Omental fat pad (tissue), 4 donors: ENCODE measurements around the gene FRMD4A. TPM values are rescaled to one million over a fixed set of nuclear protein-coding genes. Genes with fewer than 3 reads are reported as not detected.

Experiments
- ATAC-seq: fragments of 150-250 bp; one replicate; pipeline ENCODE4 v1.9.1; 2016; ENCODE audit warnings: mild to moderate bottlenecking, moderate library complexity; ENCODE audit not compliant: low FRiP score
- DNase-seq: peaks from one replicate; pipeline ENCODE4 v3.0.0-alpha.2; 2019; ENCODE audit warnings: low spot score
- total RNA-seq, 4 donors: library from RNA; depleted of rRNA; stranded (reverse); fragments of >200 nt; gene quantifications; one replicate each; pipeline ENCODE4 v1.1.0, GENCODE V29; 2016
- TF ChIP-seq, protein P1 (sequence below), 3 donors: fragments of 450-650 bp; IDR thresholded peaks; one replicate each; pipeline ENCODE4 v1.5.1; 2016 to 2017; ENCODE audit warnings: antibody characterized with exemption in 3 of 3, mild to moderate bottlenecking in 3 of 3, moderate library complexity in 2 of 3

Gene FRMD4A
- total RNA-seq, 4 donors from 2014 or later = 66.8 to 119 (median 81.6) TPM

DNA sequence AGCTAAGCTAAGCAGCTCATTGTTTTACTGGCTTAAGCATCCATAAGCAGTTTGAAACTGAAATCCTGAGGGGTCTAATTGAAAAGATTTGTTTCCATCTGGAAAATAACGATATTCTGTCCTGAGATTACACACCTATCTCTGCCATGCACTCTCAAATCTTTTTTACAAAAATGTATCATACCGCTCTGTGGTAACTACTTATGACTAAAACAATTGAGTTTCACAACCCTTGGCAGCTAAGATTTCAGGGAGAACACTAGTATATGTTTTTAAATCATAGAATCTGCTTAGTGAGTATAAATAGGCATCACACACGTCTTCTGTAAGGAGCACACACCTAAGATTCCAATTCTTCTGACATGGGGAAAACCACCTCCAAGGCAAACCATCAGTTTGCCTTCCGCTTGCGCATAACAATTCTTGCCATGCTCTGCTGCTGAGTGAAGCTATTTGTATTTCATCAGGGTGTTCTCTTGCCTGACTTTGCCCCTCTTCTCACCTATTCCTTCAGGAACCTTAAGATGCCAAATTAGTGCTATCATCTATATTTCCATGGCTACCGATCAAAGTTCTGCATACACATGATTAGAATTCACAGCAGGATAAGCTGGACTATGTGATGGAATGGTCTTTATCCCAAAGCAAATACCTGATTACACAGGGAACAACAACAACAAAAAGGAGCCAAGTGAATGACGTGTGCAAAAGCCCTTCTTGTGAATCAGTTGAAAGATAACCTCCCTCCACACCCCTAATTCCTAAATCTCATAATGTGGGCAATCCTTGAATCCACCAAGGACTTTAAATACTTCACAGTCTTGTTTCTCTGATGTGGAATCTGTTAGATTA is 703.0 kb downstream of the FRMD4A start:
- DNase-seq (no peak), ATAC-seq (no peak)
- TF ChIP-seq, protein P1, sequence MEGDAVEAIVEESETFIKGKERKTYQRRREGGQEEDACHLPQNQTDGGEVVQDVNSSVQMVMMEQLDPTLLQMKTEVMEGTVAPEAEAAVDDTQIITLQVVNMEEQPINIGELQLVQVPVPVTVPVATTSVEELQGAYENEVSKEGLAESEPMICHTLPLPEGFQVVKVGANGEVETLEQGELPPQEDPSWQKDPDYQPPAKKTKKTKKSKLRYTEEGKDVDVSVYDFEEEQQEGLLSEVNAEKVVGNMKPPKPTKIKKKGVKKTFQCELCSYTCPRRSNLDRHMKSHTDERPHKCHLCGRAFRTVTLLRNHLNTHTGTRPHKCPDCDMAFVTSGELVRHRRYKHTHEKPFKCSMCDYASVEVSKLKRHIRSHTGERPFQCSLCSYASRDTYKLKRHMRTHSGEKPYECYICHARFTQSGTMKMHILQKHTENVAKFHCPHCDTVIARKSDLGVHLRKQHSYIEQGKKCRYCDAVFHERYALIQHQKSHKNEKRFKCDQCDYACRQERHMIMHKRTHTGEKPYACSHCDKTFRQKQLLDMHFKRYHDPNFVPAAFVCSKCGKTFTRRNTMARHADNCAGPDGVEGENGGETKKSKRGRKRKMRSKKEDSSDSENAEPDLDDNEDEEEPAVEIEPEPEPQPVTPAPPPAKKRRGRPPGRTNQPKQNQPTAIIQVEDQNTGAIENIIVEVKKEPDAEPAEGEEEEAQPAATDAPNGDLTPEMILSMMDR (IDR thresholded peaks at IDR 0.05) = no peak

DNA sequence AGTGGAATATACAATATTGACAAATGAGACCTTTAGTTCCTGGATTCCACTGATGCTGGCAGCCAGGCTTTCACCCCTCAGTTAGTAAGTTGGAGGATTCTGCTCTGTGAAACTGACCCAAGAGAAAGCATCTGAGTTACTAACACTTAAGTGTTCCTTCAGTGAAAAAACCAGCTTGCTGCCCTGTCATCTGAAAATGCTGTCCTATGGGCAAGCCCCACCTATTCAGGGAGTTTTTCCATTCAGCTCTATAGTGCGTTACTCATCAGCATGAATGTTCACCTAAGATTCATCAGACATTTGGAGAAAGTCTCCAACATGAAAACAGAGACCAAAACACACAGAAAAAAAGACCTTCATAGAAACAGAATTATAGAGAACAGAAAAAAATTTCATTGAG is 706.1 kb downstream of the FRMD4A start:
- DNase-seq (no peak), ATAC-seq (no peak)
- TF ChIP-seq, protein P1 (IDR thresholded peaks at IDR 0.05) = no peak

DNA sequence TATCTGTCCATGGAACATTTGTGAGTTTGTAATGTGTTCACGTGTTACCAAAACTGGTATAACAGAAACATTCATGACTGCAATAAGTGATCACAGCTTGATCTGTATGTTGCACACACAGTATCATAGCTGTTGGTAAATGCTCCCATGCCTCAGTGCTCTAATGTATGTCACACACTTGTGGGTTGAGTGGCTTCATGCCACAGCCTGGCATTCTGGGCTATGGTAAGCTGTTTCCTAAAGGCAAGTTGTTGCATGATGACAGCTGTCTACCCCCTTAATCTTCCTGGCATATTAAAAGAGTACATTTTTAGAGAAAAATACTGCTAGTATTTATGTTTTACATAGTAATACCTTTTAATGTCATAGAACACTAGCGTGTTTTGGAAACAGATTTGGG is 708.8 kb downstream of the FRMD4A start:
- TF ChIP-seq, protein P1 (IDR thresholded peaks at IDR 0.05) = no peak
- ATAC-seq (no peak), DNase-seq (no peak)

DNA sequence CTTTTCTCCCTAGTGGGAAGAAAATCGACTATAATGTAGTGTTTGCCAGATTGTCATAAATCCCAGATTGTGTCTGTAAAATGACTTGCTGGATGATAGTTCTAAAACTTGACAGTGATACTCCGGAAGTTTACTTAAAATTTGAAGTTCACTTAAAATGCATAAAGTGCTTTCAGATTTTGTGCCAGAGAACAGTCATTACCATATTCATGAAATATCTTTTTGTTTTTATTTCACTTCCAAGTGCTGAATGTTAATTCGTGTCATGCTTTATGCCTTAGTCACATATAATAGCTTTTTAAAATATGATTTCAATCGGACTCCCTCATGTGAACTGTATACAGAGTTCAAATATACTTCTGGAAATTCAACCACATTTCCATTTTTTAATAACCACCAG is 713.6 kb downstream of the FRMD4A start:
- TF ChIP-seq, protein P1 (IDR thresholded peaks at IDR 0.05) = no peak
- no peak for ATAC-seq
- DNase-seq = no peak

DNA sequence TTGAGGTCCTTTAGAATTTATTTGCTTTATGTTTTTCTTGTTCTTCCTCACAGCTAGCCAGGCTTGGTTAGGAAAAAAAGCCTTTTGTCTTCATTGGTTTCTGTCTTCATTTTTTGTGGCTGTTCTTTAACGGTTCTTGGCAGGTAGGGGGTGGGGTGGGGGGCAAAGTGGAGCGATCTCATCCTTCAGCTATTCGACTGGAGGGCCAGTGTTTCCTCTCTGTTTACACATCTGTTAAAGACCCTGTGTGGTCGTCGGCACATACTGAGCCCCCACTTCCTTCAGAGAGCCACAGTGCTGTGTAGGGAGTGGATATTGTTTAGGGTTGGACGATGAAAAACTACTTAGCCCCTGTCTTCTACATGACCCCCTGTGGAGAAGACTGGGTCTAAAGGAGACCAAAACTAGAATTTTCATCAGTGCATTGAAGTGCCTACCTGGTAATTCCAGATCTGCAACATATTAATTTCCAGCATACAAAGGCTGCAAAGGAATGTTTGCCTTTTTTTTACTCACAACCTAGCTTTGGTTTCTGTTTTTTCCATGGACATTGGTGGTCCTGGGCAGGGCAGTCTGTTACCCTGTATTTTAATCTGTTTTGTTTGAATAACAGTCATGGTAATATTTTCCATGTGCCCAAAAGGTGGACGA is 714.9 kb downstream of the FRMD4A start:
- ATAC-seq (no peak), DNase-seq (no peak)
- TF ChIP-seq, protein P1 (IDR thresholded peaks at IDR 0.05) = no peak

DNA sequence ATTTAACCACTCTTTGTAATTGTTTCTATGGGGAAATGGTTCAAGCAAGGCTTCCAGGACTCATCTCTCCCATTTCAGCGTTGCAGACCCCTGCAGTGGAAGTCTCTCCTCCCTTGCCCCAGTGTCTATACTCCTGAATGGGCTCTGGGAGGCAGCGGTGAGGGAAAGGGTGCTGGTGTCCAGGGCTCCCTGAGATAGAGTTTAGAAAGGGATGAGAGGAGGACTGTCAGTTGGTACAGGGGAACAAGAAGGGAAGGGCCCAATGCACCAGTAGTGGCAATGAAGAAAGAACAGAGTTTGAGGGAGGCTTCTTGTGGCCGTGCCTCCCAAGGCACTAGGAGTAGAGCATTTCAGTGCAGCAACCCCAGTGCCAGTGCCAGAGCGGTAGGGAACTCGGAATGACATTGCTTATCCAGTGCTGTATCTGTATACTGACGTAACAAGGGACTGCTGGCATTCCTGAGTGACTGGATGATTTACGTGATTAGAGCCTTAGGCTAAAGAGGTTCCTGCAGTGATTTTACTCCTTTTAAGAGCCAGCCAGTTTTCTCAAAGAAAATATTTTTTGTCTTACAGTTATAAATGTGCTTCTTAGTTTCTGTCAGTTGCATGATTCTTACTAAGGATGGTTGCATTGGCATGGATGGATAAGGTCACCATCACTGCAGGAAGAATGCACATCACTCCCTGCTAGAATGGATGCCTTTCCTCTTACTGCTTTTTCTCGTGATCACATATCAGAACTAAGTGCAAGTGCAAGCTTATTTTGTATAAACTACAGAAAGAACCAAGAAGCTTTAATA is 716.0 kb downstream of the FRMD4A start:
- DNase-seq = no peak
- TF ChIP-seq, protein P1 (IDR thresholded peaks at IDR 0.05) = no peak
- peak; percentile 32 for ATAC-seq
